Upper lobe of left lung (tissue), 6 donors: Measurements from ENCODE around the gene TTYH3. TPM values are rescaled to one million over a fixed set of nuclear protein-coding genes. Genes with fewer than 3 reads are reported as not detected.

Experiments used
- ATAC-seq, 2 donors: fragments of 200-7000 bp; cut with Tn5 transposase; one replicate each; pipeline ENCODE4 v1.9.1; 2022; ENCODE audit warnings: mild to moderate bottlenecking in 2 of 2, moderate library complexity in 2 of 2; ENCODE audit not compliant: low FRiP score in 2 of 2
- DNase-seq, 2 donors: peaks; one replicate each; pipeline ENCODE4 v3.0.0-alpha.2; 2019 to 2020
- H3K27ac ChIP-seq, 4 donors: fragments of 200-600 bp; sonication (generic); one replicate each; pipeline ENCODE4 v1.5.1; 2016 to 2019
- H3K27me3 ChIP-seq, 4 donors: fragments of 200-600 bp; sonication (generic); one replicate each; pipeline ENCODE4 v1.5.1; 2017 to 2019
- H3K36me3 ChIP-seq, 4 donors: fragments of 200-600 bp; sonication (generic); one replicate each; pipeline ENCODE4 v1.5.1; 2016 to 2019
- H3K4me1 ChIP-seq, 4 donors: fragments of 200-600 bp; sonication (generic); one replicate each; pipeline ENCODE4 v1.5.1; 2018 to 2019
- H3K4me3 ChIP-seq, 4 donors: fragments of 200-600 bp; sonication (generic); one replicate each; pipeline ENCODE4 v1.5.1; 2017 to 2019; ENCODE audit warnings: mild to moderate bottlenecking in 2 of 4, moderate library complexity in 1 of 4
- H3K9me3 ChIP-seq, 4 donors: fragments of 200-600 bp; sonication (generic); one replicate each; pipeline ENCODE4 v1.5.1; 2018 to 2019
- CTCF ChIP-seq, 6 experiments: fragments of 450-650 bp in 4 of 6; fragments of 200-600 bp in 2 of 6; sonication (generic) in 2 of 6; IDR thresholded peaks; one replicate each; pipeline ENCODE4 v1.5.1; 2016 to 2019; ENCODE audit warnings: antibody characterized with exemption in 6 of 6
- EP300 ChIP-seq, 4 donors: sonication (generic); formaldehyde crosslinking; IDR thresholded peaks; one replicate each; pipeline ENCODE4 v1.5.1; 2017; ENCODE audit warnings: antibody characterized with exemption in 4 of 4, control low read depth in 2 of 4
- POLR2A ChIP-seq, 4 donors: fragments of 450-650 bp; IDR thresholded peaks; one replicate each; pipeline ENCODE4 v1.5.1; 2016 to 2017; ENCODE audit warnings: antibody characterized with exemption in 4 of 4, mild to moderate bottlenecking in 2 of 4
- POLR2AphosphoS5 ChIP-seq, 2 donors: sonication (generic); formaldehyde crosslinking; IDR thresholded peaks; one replicate each; pipeline ENCODE4 v1.5.1; 2017; ENCODE audit warnings: antibody characterized with exemption in 2 of 2
- WGBS, 2 donors: methylation state at CpG; one replicate each; pipeline ENCODE4 v1.1.5; 2017 to 2018; 5-methylcytosine and 5-hydroxymethylcytosine counted together
- total RNA-seq, 6 donors: library from RNA; depleted of rRNA in 4 of 6; stranded (reverse); fragments of >200 nt in 4 of 6; gene quantifications; one replicate each; pipeline versions ENCODE4 v1.1.0 to v1.2.1, GENCODE V29; 2016 to 2021
- donor health status: DM: no; HTN: no; CAD: no; lungs with moderate emphysema.
- donor health status: DM: no; HTN: yes; CAD: no; lungs with severe emphysema.

Gene TTYH3
- 10 to 100 TPM; 16.5 to 69.6 (median 58.1) TPM for total RNA-seq

- peak in 1 of 2 donors; percentile 0 for ATAC-seq
- 1 to 2% methylated on average over 6 to 11 of the region's 62 CpGs for WGBS, 2 donors
- Histone ChIP-seq H3K4me3 (peak within 1 kb of the TSS; percentile 85 to 99 (median 92)), H3K27me3 (no peaks in the 10 kb centered on the region), H3K27ac (peak within 1 kb of the TSS; percentile 80 to 93 (median 87)), H3K9me3 (no peaks in the 10 kb centered on the region), H3K36me3 (no peaks in the 10 kb centered on the region), H3K4me1 (peaks cover 46 to 63% (median 51%) of the 10 kb centered on the region in 4 donors)
- peak in 1 of 2 donors; percentile 51 for DNase-seq
- TF ChIP-seq POLR2AphosphoS5 (IDR thresholded peaks at IDR 0.05) (no peak), POLR2A (IDR thresholded peaks at IDR 0.05) (peak in 1 of 4 donors; percentile 39), CTCF (IDR thresholded peaks at IDR 0.05) (peak in 2 of 6 experiments; percentile 4 to 8), EP300 (IDR thresholded peaks at IDR 0.05) (no peak)
These were observed at the start of gene TTYH3 for GRCh38 chr7:2631946-2632732. Gene TTYH3 (plus strand): TSS chr7:2631986. CDS start chr7:2632156, 170 bp downstream.

- no peak for DNase-seq
- 78 to 87% methylated on average over 21 to 22 of the region's 24 CpGs for WGBS, 2 donors
- H3K36me3 ChIP-seq, result peaks cover 4 to 43% (median 31%) of the 10 kb centered on the region in 4 donors
- no peak overlapping the region for H3K27ac ChIP-seq
- H3K27me3 ChIP-seq, result no peaks in the 10 kb centered on the region
- no peaks in the 10 kb centered on the region for H3K9me3 ChIP-seq
- no peaks in the 10 kb centered on the region for H3K4me1 ChIP-seq
- H3K4me3 ChIP-seq, result no peak overlapping the region
- TF ChIP-seq POLR2AphosphoS5 (IDR thresholded peaks at IDR 0.05) (no peak), EP300 (IDR thresholded peaks at IDR 0.05) (no peak), POLR2A (IDR thresholded peaks at IDR 0.05) (no peak), CTCF (IDR thresholded peaks at IDR 0.05) (no peak)
- peak in 1 of 2 donors; percentile 44 for ATAC-seq
These were observed 49.6 kb upstream of the TTYH3 start for GRCh38 chr7:2582006-2582735.

GRCh38 chr7:2583798-2584580, 47.8 kb upstream of the TTYH3 start:
- Histone ChIP-seq H3K4me3 (no peak overlapping the region), H3K9me3 (no peaks in the 10 kb centered on the region), H3K4me1 (no peaks in the 10 kb centered on the region), H3K27ac (no peak overlapping the region), H3K36me3 (peaks cover 4 to 44% (median 28%) of the 10 kb centered on the region in 4 donors), H3K27me3 (no peaks in the 10 kb centered on the region)
- 94 to 95% methylated on average over 19 to 22 of the region's 54 CpGs for WGBS, 2 donors
- DNase-seq, result peak in 1 of 2 donors; percentile 37
- no peak for TF ChIP-seq POLR2AphosphoS5 (IDR thresholded peaks at IDR 0.05)
- no peak for TF ChIP-seq EP300 (IDR thresholded peaks at IDR 0.05)
- TF ChIP-seq POLR2A (IDR thresholded peaks at IDR 0.05), result no peak
- no peak for TF ChIP-seq CTCF (IDR thresholded peaks at IDR 0.05)
- no peak for ATAC-seq

GRCh38 chr7:2585446-2585845, 46.3 kb upstream of the TTYH3 start:
- 90% methylated on average over 19 of the region's 19 CpGs for WGBS, 2 donors
- H3K36me3 ChIP-seq, result peaks cover 4 to 48% (median 37%) of the 10 kb centered on the region in 4 donors
- ATAC-seq, result no peak

More at GRCh38 chr7:2585446-2585845, 46.3 kb upstream of the TTYH3 start:
- Histone ChIP-seq H3K27ac (no peak overlapping the region), H3K9me3 (no peaks in the 10 kb centered on the region), H3K4me3 (no peak overlapping the region), H3K4me1 (no peaks in the 10 kb centered on the region), H3K27me3 (no peaks in the 10 kb centered on the region)
- TF ChIP-seq CTCF (IDR thresholded peaks at IDR 0.05) (no peak), POLR2AphosphoS5 (IDR thresholded peaks at IDR 0.05) (no peak), EP300 (IDR thresholded peaks at IDR 0.05) (no peak), POLR2A (IDR thresholded peaks at IDR 0.05) (no peak)
- no peak for DNase-seq
